Kidney (tissue), 14 donors: ENCODE results near the gene DSN1. TPM values are rescaled to one million over a fixed set of nuclear protein-coding genes. Genes with fewer than 3 reads are reported as not detected.

Experiments used
- DNase-seq, 5 donors: peaks; one replicate each; pipeline ENCODE4 v3.0.0-alpha.2; 2013 to 2020
- FAIRE-seq: peaks from 2 replicates; lab custom pipeline; 2012; peaks lifted over from hg19 to GRCh38; lab: Jason Lieb, UNC
- H3K27ac ChIP-seq, 2 donors: one replicate each; pipeline ENCODE4 v1.7.0; 2013; ENCODE audit warnings: low read depth in 2 of 2, low read length in 2 of 2, inconsistent platforms in 1 of 2
- H3K27me3 ChIP-seq: one replicate; pipeline ENCODE4 v1.7.1; 2013; ENCODE audit warnings: low read length, inconsistent platforms; ENCODE audit not compliant: control insufficient read depth, insufficient read depth
- H3K36me3 ChIP-seq, 3 donors: one replicate each; pipeline versions ENCODE4 v1.7.0 to v1.7.1; 2013; ENCODE audit warnings: low read length in 3 of 3, control low read depth in 1 of 3, inconsistent platforms in 1 of 3; ENCODE audit not compliant: insufficient read depth in 3 of 3, control insufficient read depth in 2 of 3
- H3K4me1 ChIP-seq, 3 donors: one replicate each; pipeline versions ENCODE4 v1.7.0 to v1.7.1; 2013; ENCODE audit warnings: low read length in 3 of 3, inconsistent platforms in 1 of 3, low read depth in 1 of 3; ENCODE audit not compliant: control insufficient read depth in 2 of 3, insufficient read depth in 2 of 3
- H3K4me3 ChIP-seq, 3 donors: one replicate each; pipeline versions ENCODE4 v1.7.0 to v1.8.1; 2013; ENCODE audit warnings: low read length in 3 of 3, control low read depth in 1 of 3, inconsistent platforms in 1 of 3
- H3K9ac ChIP-seq, 3 donors: one replicate each; pipeline versions ENCODE4 v1.7.0 to v1.7.1; 2013; ENCODE audit warnings: low read length in 3 of 3, control low read depth in 1 of 3, inconsistent platforms in 1 of 3
- H3K9me3 ChIP-seq, 3 donors: one replicate each; pipeline versions ENCODE4 v1.7.0 to v1.7.1; 2013; ENCODE audit warnings: low read length in 3 of 3, control low read depth in 1 of 3, inconsistent platforms in 1 of 3; ENCODE audit not compliant: control insufficient read depth in 2 of 3, insufficient read depth in 1 of 3
- intact Hi-C: fragments of 100-400 bp; cut with DNase I; formaldehyde crosslinking; loops from one replicate; pipeline ENCODE4 v1.11.1; 2022
- polyA plus RNA-seq: library from polyadenylated mRNA; stranded (reverse); fragments of 350-450 nt; fragmentation: Illumina TruSeq; extraction: RNeasy Lipid Tissue Mini Kit (QIAGEN cat#74804); gene quantifications from one replicate; pipeline ENCODE4 v1.2.3, GENCODE V29; 2014; ENCODE audit warnings: low read depth, low replicate concordance; ENCODE audit not compliant: insufficient read depth
- total RNA-seq: library from RNA; stranded (reverse); fragmentation: NEBNext Ultra II Directional; extraction: Animal tissue kit (Norgen Biotek cat#: 25700); gene quantifications from one replicate; pipeline ENCODE4 v1.2.1, GENCODE V29; 2021
- TF ChIP-seq, protein P1 (sequence below): IDR thresholded peaks from 3 replicates; pipeline ENCODE4 v1.5.1; 2012; ENCODE audit warnings: mild to moderate bottlenecking, moderate library complexity, borderline replicate concordance; ENCODE audit not compliant: insufficient read depth; ENCODE audit errors: extremely low read depth
- donor health status: control.
- donor health status: control.
- donor health status: control.
- donor health status: control.
- donor health status: control.
- donor health status: DM: yes; HTN: yes; CAD: no.
- donor health status: Normal renal cell carcinoma (clear cell type).

Gene DSN1
- total and polyA plus RNA-seq, 2 donors from 2014 or later = 6.0 to 8.3 TPM

DNA sequence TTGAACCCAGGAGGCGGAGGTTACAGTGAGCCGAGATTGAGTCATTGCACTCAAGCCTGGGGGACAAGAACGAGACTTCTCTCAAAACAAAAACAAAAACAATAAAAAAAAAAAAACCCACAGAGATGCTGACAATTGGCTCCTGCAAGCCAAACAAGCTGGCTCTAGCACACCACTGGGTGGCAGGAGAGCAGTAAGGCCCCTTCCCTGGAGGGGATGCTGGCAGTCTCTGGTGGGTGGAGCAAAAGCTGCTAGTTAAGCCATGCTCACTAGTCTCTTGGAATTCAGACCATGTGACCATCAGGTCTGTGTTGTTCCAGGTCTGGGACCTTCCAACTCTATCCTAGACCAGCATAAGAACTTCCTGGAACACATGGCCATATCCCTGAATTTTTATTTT is 18.9 kb upstream of the DSN1 start:
- H3K36me3 ChIP-seq = peaks cover 0 to 15% (median 12%) of the 10 kb centered on the region in 3 donors

DNA sequence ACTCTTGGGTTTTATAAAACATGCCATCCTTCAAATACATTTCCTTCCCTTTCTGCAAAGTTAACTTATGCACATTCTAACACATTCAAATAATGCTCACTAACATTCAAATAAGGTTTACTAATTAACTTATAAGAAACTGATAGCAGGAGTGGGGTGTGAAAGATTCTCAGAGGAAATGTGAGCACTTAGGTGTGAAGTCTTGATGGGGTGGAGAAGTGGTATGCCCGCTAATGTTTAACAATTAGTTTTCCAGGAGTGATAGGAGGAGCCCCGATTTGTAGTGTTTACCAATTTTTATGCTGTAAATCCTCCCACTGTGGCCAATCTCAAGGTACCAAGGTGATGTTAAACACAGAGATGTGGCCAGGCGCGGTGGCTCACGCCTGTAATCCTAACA is 18.3 kb upstream of the DSN1 start:
- peaks cover 0 to 10% (median 6%) of the 10 kb centered on the region in 3 donors for H3K36me3 ChIP-seq
- TF ChIP-seq, protein P1, sequence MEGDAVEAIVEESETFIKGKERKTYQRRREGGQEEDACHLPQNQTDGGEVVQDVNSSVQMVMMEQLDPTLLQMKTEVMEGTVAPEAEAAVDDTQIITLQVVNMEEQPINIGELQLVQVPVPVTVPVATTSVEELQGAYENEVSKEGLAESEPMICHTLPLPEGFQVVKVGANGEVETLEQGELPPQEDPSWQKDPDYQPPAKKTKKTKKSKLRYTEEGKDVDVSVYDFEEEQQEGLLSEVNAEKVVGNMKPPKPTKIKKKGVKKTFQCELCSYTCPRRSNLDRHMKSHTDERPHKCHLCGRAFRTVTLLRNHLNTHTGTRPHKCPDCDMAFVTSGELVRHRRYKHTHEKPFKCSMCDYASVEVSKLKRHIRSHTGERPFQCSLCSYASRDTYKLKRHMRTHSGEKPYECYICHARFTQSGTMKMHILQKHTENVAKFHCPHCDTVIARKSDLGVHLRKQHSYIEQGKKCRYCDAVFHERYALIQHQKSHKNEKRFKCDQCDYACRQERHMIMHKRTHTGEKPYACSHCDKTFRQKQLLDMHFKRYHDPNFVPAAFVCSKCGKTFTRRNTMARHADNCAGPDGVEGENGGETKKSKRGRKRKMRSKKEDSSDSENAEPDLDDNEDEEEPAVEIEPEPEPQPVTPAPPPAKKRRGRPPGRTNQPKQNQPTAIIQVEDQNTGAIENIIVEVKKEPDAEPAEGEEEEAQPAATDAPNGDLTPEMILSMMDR = no peak

More for the DNA sequence above, 18.9 kb upstream of the DSN1 start:
- DNase-seq (peak; percentile 87 to 94 (median 89)), FAIRE-seq (peak; percentile 79)
- Histone ChIP-seq H3K9ac (no peak overlapping the region), H3K4me3 (no peak overlapping the region), H3K27me3 (no peaks in the 10 kb centered on the region), H3K4me1 (no peaks in the 10 kb centered on the region), H3K27ac (no peak overlapping the region), H3K9me3 (no peaks in the 10 kb centered on the region)
- TF ChIP-seq, protein P1 = peak; percentile 55
- intact Hi-C loops = no loop called here

GRCh38 chr20:36786663-36787062 is 13.1 kb upstream of the DSN1 start:
- Histone ChIP-seq H3K4me3 (no peak overlapping the region), H3K9me3 (no peaks in the 10 kb centered on the region), H3K36me3 (peaks cover 4 to 8% (median 7%) of the 10 kb centered on the region in 3 donors), H3K9ac (no peak overlapping the region), H3K27me3 (no peaks in the 10 kb centered on the region), H3K4me1 (no peaks in the 10 kb centered on the region), H3K27ac (no peak overlapping the region)
- intact Hi-C loops = no loop called here
- DNase-seq = no peak
- FAIRE-seq = no peak
- TF ChIP-seq, protein P1 = no peak

More for the DNA sequence above, 18.3 kb upstream of the DSN1 start:
- DNase-seq (no peak), FAIRE-seq (no peak)
- H3K27me3 ChIP-seq = no peaks in the 10 kb centered on the region
- H3K9ac ChIP-seq = no peak overlapping the region
- H3K4me3 ChIP-seq = no peak overlapping the region
- intact Hi-C loops = no loop called here
- H3K9me3 ChIP-seq = no peaks in the 10 kb centered on the region
- H3K27ac ChIP-seq = no peak overlapping the region
- no peaks in the 10 kb centered on the region for H3K4me1 ChIP-seq

GRCh38 chr20:36786246-36786645 is 12.7 kb upstream of the DSN1 start:
- DNase-seq (peak in 1 of 5 donors; percentile 55), FAIRE-seq (no peak)
- H3K27me3 ChIP-seq = no peaks in the 10 kb centered on the region
- no peaks in the 10 kb centered on the region for H3K9me3 ChIP-seq
- H3K4me3 ChIP-seq = no peak overlapping the region
- intact Hi-C loops = no loop called here
- peaks cover 4 to 8% (median 4%) of the 10 kb centered on the region in 3 donors for H3K36me3 ChIP-seq
- H3K9ac ChIP-seq = no peak overlapping the region
- TF ChIP-seq, protein P1 = no peak
- no peaks in the 10 kb centered on the region for H3K4me1 ChIP-seq
- no peak overlapping the region for H3K27ac ChIP-seq
